Stimulated activated CD4-positive, alpha-beta T cell treated with anti-CD3 and anti-CD28 coated beads, Interleukin-15, amount 100 ng/mL, for 1 hour (primary cell): ENCODE data around the gene NAALADL2.

ENCODE experiments used
- DNase-seq, 2 donors: peaks; one replicate each; pipeline ENCODE4 v3.0.0-alpha.2; 2020; ENCODE audit warnings: low read depth in 1 of 2, low spot score in 1 of 2

The NAALADL2 gene

DNA sequence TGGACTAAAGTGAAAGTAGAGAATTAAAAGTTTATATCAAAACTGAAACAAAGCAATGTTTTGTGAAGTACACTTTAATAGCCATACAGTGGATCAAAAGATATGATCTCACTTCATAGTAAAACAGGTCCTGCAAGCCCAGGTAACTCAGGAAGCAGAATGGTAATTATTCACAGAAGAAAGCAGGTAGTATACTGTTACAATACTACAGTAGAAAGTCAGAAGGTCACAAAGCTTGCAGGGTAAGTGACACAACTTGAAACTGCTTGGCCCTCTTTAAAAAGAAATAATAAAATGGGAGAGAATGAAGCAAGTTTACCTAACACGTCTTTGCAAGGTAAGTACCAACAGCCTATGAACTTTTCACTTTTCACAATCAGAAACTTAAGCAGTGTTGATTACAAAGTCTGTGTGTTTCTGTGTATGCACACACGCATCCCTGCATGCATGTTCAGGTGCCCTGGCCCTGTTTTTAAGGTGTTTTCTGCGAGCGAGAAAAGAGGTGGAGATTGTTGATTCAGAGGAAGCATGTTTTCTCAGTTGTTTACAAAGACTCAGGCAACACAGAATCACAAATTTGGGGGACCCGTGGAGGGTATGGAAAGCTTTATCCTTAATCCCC is at the start of gene NAALADL2:
TSS of gene NAALADL2 (plus strand) at position 221 of the 622 bp plus-strand sequence.
- DNase-seq = no peak

- no peak for DNase-seq
Observed at GRCh38 chr3:174810254-174810653, 48.9 kb upstream of the NAALADL2 start.

- DNase-seq = no peak
Observed at GRCh38 chr3:174812172-174812862, 46.8 kb upstream of the NAALADL2 start.

DNA sequence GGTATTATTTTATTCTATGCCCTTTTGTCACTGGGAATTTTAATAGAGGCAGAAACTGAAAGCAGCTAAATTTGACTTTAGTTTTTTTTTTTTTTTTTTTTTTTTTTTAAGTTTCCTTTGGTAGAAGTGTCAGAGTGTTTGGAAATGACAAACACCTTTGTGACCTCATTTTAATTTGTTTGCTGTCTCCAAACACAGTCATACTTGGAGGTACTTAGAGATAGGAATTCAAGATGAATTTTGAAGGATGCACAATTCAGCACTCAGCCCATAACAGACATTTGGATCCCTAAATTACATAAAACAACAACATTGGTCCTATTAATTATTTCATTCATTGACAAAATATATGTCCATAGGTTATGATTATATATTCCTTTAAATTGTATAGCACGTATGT is 43.4 kb upstream of the NAALADL2 start:
- no peak for DNase-seq

GRCh38 chr3:174820885-174821284 is 38.2 kb upstream of the NAALADL2 start:
- DNase-seq = no peak

DNA sequence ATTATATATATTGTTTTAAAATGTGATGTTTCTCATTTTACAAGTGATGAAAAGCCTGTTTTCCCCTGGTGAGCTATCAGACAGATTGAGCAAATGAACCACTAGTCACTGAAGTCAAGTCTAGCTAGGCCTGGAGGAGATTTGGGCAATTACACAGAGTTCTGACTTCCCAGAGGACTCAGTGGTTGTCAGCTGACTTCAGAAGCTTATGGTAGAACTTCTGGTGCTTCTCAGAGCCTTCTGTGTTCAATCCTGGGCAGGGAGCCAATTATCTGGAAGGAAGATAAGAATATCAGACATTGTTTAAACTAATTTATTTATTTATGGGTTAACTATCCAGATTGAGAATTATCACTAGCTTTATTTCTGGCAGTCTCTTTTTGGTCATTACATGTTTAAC is 37.7 kb upstream of the NAALADL2 start:
- DNase-seq = no peak

DNA sequence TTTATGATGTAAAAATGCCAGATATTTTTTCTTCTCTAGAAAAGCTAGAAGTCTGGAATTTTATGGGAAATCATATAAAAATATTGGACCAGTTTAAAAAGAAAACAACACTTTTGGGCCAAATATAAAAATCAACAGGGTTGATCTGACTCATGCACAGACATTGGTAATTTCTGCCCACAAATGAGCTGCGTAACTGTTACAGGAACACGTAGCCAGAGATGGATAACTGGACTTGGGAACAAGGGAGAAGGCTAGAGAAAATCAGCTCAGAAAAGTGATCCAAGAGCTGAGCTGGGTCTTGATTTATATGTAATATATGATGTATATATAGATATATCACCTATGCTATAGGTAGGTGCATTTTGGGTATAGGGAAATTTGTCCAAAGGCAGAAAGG is 36.8 kb upstream of the NAALADL2 start:
- DNase-seq = no peak

GRCh38 chr3:174826069-174826468 is 33.1 kb upstream of the NAALADL2 start:
- DNase-seq = no peak

- DNase-seq = no peak
Observed at GRCh38 chr3:174844746-174845145, 14.4 kb upstream of the NAALADL2 start.

GRCh38 chr3:174846055-174846454 is 13.1 kb upstream of the NAALADL2 start:
- no peak for DNase-seq

GRCh38 chr3:174854987-174855386 is 4.1 kb upstream of the NAALADL2 start:
- DNase-seq = no peak

DNA sequence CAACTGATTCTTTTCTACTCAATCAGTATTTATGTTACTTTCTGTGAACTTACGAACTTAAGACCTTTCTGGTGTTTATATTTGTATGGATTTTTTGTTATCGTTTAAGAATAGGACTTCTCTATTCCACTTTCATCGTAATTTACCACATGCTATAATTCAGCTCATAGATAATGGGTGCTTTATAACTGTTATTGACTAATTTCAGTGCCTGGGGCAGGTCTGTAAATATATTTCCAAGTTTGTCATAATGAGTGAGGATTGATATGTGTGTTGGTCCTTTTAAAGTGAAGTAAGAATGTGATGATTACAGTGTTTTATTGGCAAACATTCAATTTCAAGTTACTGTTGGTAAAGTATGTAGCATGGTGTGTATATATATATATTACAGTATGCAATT is 1.8 kb upstream of the NAALADL2 start:
- DNase-seq = no peak

DNA sequence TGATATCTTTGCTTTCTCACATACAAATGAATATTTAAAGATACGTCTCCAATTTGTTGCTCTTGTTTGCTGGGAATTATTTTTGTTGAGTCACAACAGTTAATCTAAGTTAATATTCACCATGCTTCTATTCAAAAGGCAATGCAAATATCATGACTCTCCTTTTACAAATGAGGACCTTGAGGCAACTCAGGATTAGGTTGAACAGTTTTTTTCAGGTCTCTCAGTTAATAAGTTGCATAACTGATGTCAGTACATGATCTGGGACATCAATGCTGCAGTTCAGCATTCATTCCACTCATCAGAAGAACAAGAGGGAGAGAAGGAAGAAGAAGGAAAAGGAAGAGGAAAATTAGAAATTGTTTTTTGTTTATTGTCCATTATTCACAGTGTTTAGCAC is 781 bp upstream of the NAALADL2 start:
- DNase-seq = no peak

GRCh38 chr3:174859756-174860155 is 622 bp downstream of the NAALADL2 start:
- DNase-seq = no peak

GRCh38 chr3:174862101-174862500 is 3.0 kb downstream of the NAALADL2 start:
- DNase-seq = no peak

DNA sequence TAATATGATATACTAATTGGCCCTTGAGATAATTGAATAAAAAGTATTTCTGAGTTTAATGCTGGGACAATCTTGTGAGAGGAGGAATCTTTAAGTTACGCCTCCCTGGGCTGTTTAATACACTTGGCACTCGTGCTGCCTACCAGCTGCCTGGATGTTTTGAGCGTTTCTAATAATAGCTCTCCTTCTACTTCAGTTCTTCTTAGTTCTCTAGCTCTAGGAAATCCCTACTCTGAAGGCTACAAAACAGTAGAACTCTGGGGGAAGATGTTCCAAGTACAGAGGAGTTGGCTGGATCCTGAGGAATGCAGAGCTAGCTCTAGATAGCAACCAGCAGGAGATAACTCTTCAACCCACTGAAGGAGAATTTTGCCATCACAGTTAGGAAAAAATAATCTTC is 3.5 kb downstream of the NAALADL2 start:
- no peak for DNase-seq

DNA sequence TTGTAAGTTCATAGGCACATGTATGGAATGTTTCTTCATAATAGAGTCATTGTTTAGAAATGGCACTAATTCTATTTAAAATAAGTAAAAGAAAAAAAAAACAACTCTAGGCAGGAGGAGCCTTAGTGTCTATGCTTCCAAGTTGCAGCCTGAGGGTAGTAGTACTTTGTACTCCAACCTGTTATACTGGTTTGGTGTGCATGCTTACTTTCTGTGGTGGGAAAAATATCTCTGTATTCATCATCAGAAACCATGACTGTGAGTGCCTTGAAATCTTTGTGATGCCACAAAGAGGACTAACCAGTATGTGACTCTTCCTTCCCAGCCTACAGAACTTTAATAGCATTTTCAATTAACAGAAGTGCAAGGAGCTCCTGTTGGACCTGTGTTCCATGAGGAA is 4.4 kb downstream of the NAALADL2 start:
- no peak for DNase-seq

DNA sequence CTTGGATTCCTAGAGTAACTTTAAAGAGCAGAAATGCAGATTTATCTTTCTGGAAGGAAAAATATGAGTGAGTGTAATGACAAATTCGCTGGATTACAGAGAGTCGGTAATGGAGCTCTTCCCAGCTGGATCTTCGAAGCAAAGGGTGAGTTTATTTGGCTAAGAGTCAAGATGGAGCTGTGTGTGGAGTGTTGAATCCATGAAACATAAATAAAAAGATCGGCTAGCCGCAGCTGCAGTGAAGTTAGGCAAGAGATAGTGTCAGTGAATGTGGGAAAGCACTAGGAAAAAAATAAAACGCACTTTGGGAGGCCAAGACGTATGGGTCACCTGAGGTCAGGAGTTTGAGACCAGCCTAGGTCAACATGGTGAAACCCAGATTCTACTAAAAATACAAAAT is 10.3 kb downstream of the NAALADL2 start:
- no peak for DNase-seq

DNA sequence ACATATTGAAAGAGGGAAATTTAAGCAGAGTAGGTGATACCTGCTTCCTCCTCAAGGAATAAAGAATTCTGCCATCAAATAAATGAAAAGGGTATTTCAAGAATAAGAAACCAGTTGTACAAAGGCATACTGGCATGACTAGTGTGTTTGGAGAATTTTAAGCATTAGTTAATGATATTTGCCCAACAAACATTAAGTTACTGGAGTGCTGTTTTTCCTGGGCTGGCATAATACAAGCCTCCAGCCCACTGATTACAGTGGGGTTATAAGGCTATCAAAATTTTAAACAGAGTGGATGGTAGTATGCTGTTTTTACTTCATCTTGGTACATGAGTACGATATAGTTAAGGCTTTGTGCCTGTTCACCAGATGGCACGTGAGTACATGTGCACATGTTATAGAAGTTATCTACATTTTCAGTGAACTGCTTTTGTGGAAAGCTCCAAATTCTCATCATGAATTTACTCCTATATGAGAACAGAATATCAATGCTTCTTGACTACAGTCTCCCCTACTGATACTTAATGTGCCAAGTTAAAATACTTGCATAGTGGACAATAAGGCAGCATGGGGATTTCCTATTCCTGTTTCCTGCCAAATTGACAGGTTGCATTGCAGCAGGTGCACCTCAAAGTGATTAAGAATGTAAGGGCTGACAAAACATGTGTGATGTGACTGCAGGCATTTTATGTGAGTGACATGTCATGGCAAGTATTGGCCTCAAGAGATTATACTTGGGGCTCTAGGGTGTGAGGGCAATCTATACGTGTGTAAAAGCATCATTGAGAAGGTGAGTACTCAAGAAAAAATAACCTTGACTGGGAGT is 14.9 kb downstream of the NAALADL2 start:
- no peak for DNase-seq

GRCh38 chr3:174882789-174883188 is 23.7 kb downstream of the NAALADL2 start:
- DNase-seq = no peak

DNA sequence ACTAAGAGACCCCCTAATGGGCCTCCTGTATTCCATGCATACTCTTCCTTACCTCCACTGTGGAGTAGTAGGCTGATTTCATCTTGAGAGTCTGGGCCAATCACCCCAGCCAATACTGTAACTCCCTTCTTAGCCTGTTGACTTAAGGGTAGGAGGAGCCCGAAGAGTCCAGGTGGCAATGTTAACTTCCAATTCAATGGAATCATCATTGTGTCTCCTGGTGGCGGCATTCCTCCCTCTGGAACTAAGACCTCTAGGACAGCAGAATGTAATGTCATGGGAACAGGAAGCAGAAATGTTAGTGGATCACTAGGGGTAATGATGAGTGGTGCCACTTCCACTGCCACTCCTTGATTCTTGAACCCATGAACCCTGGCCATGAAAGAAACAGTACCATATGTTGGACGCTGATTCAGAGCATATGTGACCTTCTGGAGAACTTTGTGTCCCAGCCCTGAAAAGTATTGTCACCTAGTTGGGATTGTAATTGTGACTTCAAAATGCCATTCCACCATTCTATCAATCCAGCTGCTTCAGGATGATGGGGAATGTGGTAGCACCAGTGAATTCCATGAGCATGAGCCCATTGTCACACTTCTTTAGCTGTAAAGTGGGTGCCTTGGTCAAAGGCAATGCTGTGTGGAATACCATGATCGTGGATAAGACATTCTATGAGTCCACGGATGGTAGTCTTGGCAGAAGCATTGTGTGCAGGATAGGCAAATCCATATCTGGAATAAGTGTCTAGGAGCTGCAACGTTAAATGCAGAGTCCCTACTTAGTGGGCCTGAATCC is 24.9 kb downstream of the NAALADL2 start:
- no peak for DNase-seq
